Ascending aorta (tissue), 2 donors: ENCODE results near the gene POLR3B. TPM values are rescaled to one million over a fixed set of nuclear protein-coding genes. Genes with fewer than 3 reads are reported as not detected.

ENCODE experiments used
- DNase-seq, 2 donors: peaks; one replicate each; pipeline ENCODE4 v3.0.0-alpha.2; 2019; ENCODE audit warnings: low spot score in 2 of 2
- H3K27ac ChIP-seq, 2 donors: fragments of 200-600 bp; sonication (generic); one replicate each; pipeline ENCODE4 v1.5.1; 2016 to 2017; ENCODE audit warnings: mild to moderate bottlenecking in 1 of 2
- H3K27me3 ChIP-seq: fragments of 200-600 bp; sonication (generic); one replicate; pipeline ENCODE4 v1.5.1; 2017
- H3K36me3 ChIP-seq, 2 donors: fragments of 200-600 bp; sonication (generic); one replicate each; pipeline ENCODE4 v1.5.1; 2016
- H3K4me1 ChIP-seq, 2 donors: fragments of 200-600 bp; sonication (generic); one replicate each; pipeline ENCODE4 v1.5.1; 2016 to 2017; ENCODE audit warnings: mild to moderate bottlenecking in 1 of 2
- H3K4me3 ChIP-seq, 2 donors: fragments of 200-600 bp; sonication (generic); one replicate each; pipeline ENCODE4 v1.5.1; 2016 to 2017; ENCODE audit warnings: mild to moderate bottlenecking in 1 of 2
- H3K9me3 ChIP-seq, 2 donors: fragments of 200-600 bp; sonication (generic); one replicate each; pipeline ENCODE4 v1.5.1; 2016
- intact Hi-C: fragments of 100-400 bp; cut with DNase I; formaldehyde crosslinking; loops from one replicate; pipeline ENCODE4 v1.15.1; 2023
- total RNA-seq: library from RNA; depleted of rRNA; stranded (reverse); fragments of >200 nt; gene quantifications from one replicate; pipeline ENCODE4 v1.1.0, GENCODE V29; 2016
- TF ChIP-seq, protein P1 (sequence below), 3 experiments: fragments of 200-600 bp in 2 of 3; fragments of 450-650 bp in 1 of 3; sonication (generic) in 2 of 3; IDR thresholded peaks; one replicate each; pipeline ENCODE4 v1.5.1; 2016 to 2019; ENCODE audit warnings: antibody characterized with exemption in 3 of 3, mild to moderate bottlenecking in 1 of 3, moderate library complexity in 1 of 3

Gene POLR3B
- total RNA-seq, 1 donor from 2014 or later = 0.21 TPM

DNA sequence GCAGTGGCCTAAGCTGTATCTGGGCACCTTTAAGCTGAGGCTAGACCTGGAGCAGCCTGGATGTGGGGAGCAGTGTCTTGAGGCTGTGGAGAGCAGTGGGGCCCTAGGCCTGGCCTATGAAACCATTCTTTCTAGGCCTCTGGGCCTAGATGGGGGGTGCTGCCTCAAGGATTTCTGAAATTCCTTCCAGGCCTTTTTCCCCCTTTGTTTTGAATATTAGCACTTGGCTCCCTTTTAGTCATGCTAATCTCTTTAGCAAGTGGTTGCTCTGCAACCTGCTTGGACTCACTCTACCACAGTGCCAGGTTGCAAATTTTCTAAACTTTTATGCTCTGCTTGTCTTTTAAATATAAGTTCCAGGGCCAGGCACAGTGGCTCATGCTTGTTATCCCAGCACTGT lies 183.7 kb downstream of the POLR3B start:
- Histone ChIP-seq H3K36me3 (no peaks in the 10 kb centered on the region), H3K9me3 (peaks cover 0 to 9% of the 10 kb centered on the region in 2 donors), H3K4me3 (no peak overlapping the region), H3K27ac (no peak overlapping the region), H3K27me3 (no peaks in the 10 kb centered on the region), H3K4me1 (no peaks in the 10 kb centered on the region)
- intact Hi-C loops = no loop called here
- TF ChIP-seq, protein P1, sequence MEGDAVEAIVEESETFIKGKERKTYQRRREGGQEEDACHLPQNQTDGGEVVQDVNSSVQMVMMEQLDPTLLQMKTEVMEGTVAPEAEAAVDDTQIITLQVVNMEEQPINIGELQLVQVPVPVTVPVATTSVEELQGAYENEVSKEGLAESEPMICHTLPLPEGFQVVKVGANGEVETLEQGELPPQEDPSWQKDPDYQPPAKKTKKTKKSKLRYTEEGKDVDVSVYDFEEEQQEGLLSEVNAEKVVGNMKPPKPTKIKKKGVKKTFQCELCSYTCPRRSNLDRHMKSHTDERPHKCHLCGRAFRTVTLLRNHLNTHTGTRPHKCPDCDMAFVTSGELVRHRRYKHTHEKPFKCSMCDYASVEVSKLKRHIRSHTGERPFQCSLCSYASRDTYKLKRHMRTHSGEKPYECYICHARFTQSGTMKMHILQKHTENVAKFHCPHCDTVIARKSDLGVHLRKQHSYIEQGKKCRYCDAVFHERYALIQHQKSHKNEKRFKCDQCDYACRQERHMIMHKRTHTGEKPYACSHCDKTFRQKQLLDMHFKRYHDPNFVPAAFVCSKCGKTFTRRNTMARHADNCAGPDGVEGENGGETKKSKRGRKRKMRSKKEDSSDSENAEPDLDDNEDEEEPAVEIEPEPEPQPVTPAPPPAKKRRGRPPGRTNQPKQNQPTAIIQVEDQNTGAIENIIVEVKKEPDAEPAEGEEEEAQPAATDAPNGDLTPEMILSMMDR (IDR thresholded peaks at IDR 0.05) = no peak
- DNase-seq = no peak

DNA sequence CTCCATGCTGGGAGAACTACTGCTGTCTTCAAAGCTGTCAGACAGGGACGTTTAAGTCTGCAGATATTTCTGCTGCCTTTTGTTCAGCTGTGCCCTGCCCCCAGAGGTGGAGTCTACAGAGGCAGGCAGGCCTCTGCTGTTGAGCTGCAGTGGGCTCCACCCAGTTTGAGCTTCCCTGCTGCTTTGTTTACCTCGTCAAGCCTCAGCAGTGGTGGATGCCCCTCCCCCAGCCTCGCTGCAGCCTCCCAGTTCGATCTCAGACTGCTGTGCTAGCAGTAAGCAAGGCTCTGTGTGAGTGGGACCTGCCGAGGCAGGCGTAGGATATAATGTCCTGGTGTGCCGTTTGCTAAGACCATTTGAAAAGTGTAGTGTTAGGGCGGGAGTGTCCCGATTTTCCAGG lies 193.9 kb downstream of the POLR3B start:
- Histone ChIP-seq H3K36me3 (no peaks in the 10 kb centered on the region), H3K4me3 (no peak overlapping the region), H3K4me1 (no peaks in the 10 kb centered on the region), H3K27ac (no peak overlapping the region), H3K9me3 (no peaks in the 10 kb centered on the region), H3K27me3 (no peaks in the 10 kb centered on the region)
- intact Hi-C loops = no loop called here
- DNase-seq = no peak
- TF ChIP-seq, protein P1 (IDR thresholded peaks at IDR 0.05) = no peak

DNA sequence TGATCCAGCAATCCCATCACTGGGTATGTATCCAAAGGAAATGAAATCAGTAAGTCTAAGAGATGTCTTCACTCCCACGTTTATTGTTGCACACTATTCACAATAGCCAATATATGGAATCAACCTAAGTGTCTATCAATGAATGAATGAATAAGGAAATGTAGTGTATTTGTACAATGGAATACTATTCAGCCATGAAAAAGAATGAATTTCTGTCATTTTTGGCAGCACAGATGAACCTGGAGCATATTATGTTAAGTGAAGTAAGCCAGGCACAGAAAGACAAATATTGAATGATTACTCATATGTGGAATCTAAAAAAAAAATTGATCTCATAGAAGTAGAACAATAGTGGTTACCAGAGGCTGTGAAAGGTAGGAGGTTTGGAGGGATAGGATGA lies 194.7 kb downstream of the POLR3B start:
- H3K36me3 ChIP-seq = no peaks in the 10 kb centered on the region
- intact Hi-C loops = no loop called here
- H3K4me3 ChIP-seq = no peak overlapping the region
- H3K27ac ChIP-seq = no peak overlapping the region
- no peak for DNase-seq
- no peaks in the 10 kb centered on the region for H3K9me3 ChIP-seq
- no peaks in the 10 kb centered on the region for H3K4me1 ChIP-seq
- no peaks in the 10 kb centered on the region for H3K27me3 ChIP-seq
- TF ChIP-seq, protein P1 (IDR thresholded peaks at IDR 0.05) = no peak

Other genes starting within 250 kb of the POLR3B start
- gene NUAK1, start 218.8 kb upstream of the POLR3B start, total RNA-seq = 29.7 TPM
- gene CKAP4, start 109.7 kb upstream of the POLR3B start, total RNA-seq = 116 TPM
- 16.0 TPM for gene TCP11L2, start 55.0 kb upstream of the POLR3B start, total RNA-seq
- not detected for gene RFX4, start 225.3 kb downstream of the POLR3B start, total RNA-seq